NB4 (cell line): ENCODE measurements around the gene NPAS3.

ENCODE experiments used
- CTCF ChIP-seq: IDR thresholded peaks from one replicate; pipeline ENCODE4 v1.5.1; 2012; ENCODE audit warnings: low read depth, low read length
- TF ChIP-seq, protein P1 (sequence below): IDR thresholded peaks from 2 replicates; pipeline ENCODE4 v1.6.1; 2011; ENCODE audit warnings: low read depth, low read length

- TF ChIP-seq CTCF: no peak
- TF ChIP-seq, protein P1, sequence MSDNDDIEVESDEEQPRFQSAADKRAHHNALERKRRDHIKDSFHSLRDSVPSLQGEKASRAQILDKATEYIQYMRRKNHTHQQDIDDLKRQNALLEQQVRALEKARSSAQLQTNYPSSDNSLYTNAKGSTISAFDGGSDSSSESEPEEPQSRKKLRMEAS: no peak
These were observed 431.7 kb downstream of the NPAS3 start for GRCh38 chr14:33370426-33370825.
